GM23248 (cell line): ENCODE data around the gene YPEL3. TPM values are rescaled to one million over a fixed set of nuclear protein-coding genes. Genes with fewer than 3 reads are reported as not detected.

Experiments
- DNase-seq: peaks from one replicate; pipeline ENCODE4 v3.0.0-alpha.2; 2015
- H2AFZ ChIP-seq: fragments of 200-600 bp; sonication (generic); 2 replicates; pipeline ENCODE4 v1.6.1; 2016; ENCODE audit warnings: antibody characterized with exemption
- H3F3A ChIP-seq: fragments of 200-600 bp; sonication (generic); 2 replicates; pipeline ENCODE4 v1.6.1; 2016; ENCODE audit warnings: mild to moderate bottlenecking, antibody characterized with exemption, mixed run types; ENCODE audit not compliant: insufficient read depth
- H3K27ac ChIP-seq: fragments of 200-600 bp; sonication (generic); 2 replicates; pipeline ENCODE4 v1.5.1; 2016; ENCODE audit warnings: mild to moderate bottlenecking
- H3K27me3 ChIP-seq: fragments of 200-600 bp; sonication (generic); replicated peaks from 2 replicates; pipeline ENCODE4 v1.6.1; 2016; ENCODE audit warnings: mild to moderate bottlenecking; ENCODE audit not compliant: insufficient read depth
- H3K36me3 ChIP-seq: fragments of 200-600 bp; sonication (generic); 2 replicates; pipeline ENCODE4 v1.6.1; 2016; ENCODE audit warnings: low read depth, mild to moderate bottlenecking
- H3K4me1 ChIP-seq: fragments of 200-600 bp; sonication (generic); 2 replicates; pipeline ENCODE4 v1.6.1; 2016; ENCODE audit warnings: mild to moderate bottlenecking; ENCODE audit not compliant: insufficient read depth
- H3K4me2 ChIP-seq: fragments of 200-600 bp; sonication (generic); one replicate; pipeline ENCODE4 v1.6.1; 2016; ENCODE audit warnings: mild to moderate bottlenecking; ENCODE audit not compliant: unreplicated experiment
- H3K4me3 ChIP-seq: fragments of 200-600 bp; sonication (generic); 2 replicates; pipeline ENCODE4 v1.5.1; 2016; ENCODE audit warnings: mild to moderate bottlenecking
- H3K79me2 ChIP-seq: fragments of 200-600 bp; sonication (generic); 2 replicates; pipeline ENCODE4 v1.6.1; 2016; ENCODE audit warnings: mild to moderate bottlenecking; ENCODE audit not compliant: insufficient read depth
- H3K9ac ChIP-seq: fragments of 200-600 bp; sonication (generic); 2 replicates; pipeline ENCODE4 v1.6.1; 2016; ENCODE audit warnings: mild to moderate bottlenecking
- H3K9me2 ChIP-seq: fragments of 200-600 bp; sonication (generic); 2 replicates; pipeline ENCODE4 v1.6.1; 2016; ENCODE audit warnings: mixed run types, mild to moderate bottlenecking, moderate library complexity; ENCODE audit not compliant: insufficient read depth
- H3K9me3 ChIP-seq: fragments of 200-600 bp; sonication (generic); one replicate; pipeline ENCODE4 v1.6.1; 2017; ENCODE audit warnings: low read depth
- H4K20me1 ChIP-seq: fragments of 200-600 bp; sonication (generic); 2 replicates; pipeline ENCODE4 v1.6.0; 2016; ENCODE audit not compliant: insufficient read depth
- EZH2 ChIP-seq: fragments of 200-600 bp; sonication (generic); IDR thresholded peaks from 2 replicates; pipeline ENCODE4 v1.6.1; 2018; ENCODE audit warnings: antibody characterized with exemption, mild to moderate bottlenecking; ENCODE audit not compliant: insufficient read depth, poor library complexity, severe bottlenecking
- EZH2phosphoT487 ChIP-seq: fragments of 200-600 bp; sonication (generic); IDR thresholded peaks from 2 replicates; pipeline ENCODE4 v1.6.1; 2018; ENCODE audit warnings: antibody characterized with exemption, moderate library complexity, mild to moderate bottlenecking, low read depth; ENCODE audit not compliant: insufficient read depth
- WGBS, 2 experiments: methylation state at CpG; one replicate each; pipeline ENCODE4 v1.1.6; 2015 to 2017; ENCODE audit warnings: low lambda C conversion rate in 2 of 2, low coverage in 1 of 2; ENCODE audit errors: missing lambda C conversion rate in 2 of 2; 5-methylcytosine and 5-hydroxymethylcytosine counted together
- in situ Hi-C: fragments of 300-500 bp; cut with MboI; formaldehyde crosslinking; loops from 2 replicates; pipeline ENCODE4 v1.15.0; 2020
- polyA plus RNA-seq: library from polyadenylated mRNA; unstranded; fragments of >200 nt; fragmentation: Nextera tagmentation; extraction: Ambion mirVana; gene quantifications from 2 replicates; pipeline ENCODE4 v1.2.1, GENCODE V29; 2016
- total RNA-seq: library from RNA; depleted of rRNA; stranded (reverse); fragments of >200 nt; shearing (Covaris generic); gene quantifications from 2 replicates; pipeline ENCODE4 v1.2.3, GENCODE V29; 2014

Gene YPEL3
- total and polyA plus RNA-seq, 2 experiments from 2014 or later, result 100.0 to 200 TPM

GRCh38 chr16:30108059-30108850 is 12.2 kb upstream of the YPEL3 start:
- no peaks in the 10 kb centered on the region; the same call in 1 of the 2 replicates for H3K36me3 ChIP-seq
- WGBS, 2 experiments, result 93 to 94% methylated on average over 14 to 15 of the region's 15 CpGs

GRCh38 chr16:30104492-30104891 is 8.5 kb upstream of the YPEL3 start:
- H3K9me2 ChIP-seq, result no peaks in the 10 kb centered on the region
- no peak overlapping the region for H3K4me2 ChIP-seq
- in situ Hi-C loops, result loop anchor here (25.0 kb wide), 1 partner anchor 308 kb away; the partner anchor contains the start of gene ZNF771
- H4K20me1 ChIP-seq, result no peaks in the 10 kb centered on the region
- H3K4me3 ChIP-seq, result no peak overlapping the region
- no peak overlapping the region for H3K27ac ChIP-seq
- H3K4me1 ChIP-seq, result no peaks in the 10 kb centered on the region
- H3K9me3 ChIP-seq, result no peaks in the 10 kb centered on the region
- H3K79me2 ChIP-seq, result no peaks in the 10 kb centered on the region
- no peak overlapping the region for H2AFZ ChIP-seq
- no peak for DNase-seq
- no peaks in the 10 kb centered on the region; the same call in 1 of the 2 replicates for H3K36me3 ChIP-seq
- H3F3A ChIP-seq, result no peaks in the 10 kb centered on the region
- no peak for TF ChIP-seq EZH2phosphoT487
- no peak for TF ChIP-seq EZH2
- 90 to 92% methylated on average over 6 of the region's 6 CpGs for WGBS, 2 experiments
- no peaks in the 10 kb centered on the region for H3K27me3 ChIP-seq
- no peak overlapping the region for H3K9ac ChIP-seq

More at GRCh38 chr16:30108059-30108850, 12.2 kb upstream of the YPEL3 start:
- no peaks in the 10 kb centered on the region for H3K27me3 ChIP-seq
- peaks cover 2% of the 10 kb centered on the region for H3K4me1 ChIP-seq
- TF ChIP-seq EZH2, result no peak
- TF ChIP-seq EZH2phosphoT487, result no peak
- no peak overlapping the region for H3K27ac ChIP-seq
- in situ Hi-C loops, result loop anchor here (25.0 kb wide), 1 partner anchor 304 kb away; the partner anchor contains the start of gene ZNF771
- H3K9me3 ChIP-seq, result no peaks in the 10 kb centered on the region
- no peaks in the 10 kb centered on the region for H3K79me2 ChIP-seq
- no peak overlapping the region for H3K4me3 ChIP-seq
- H3K9me2 ChIP-seq, result no peaks in the 10 kb centered on the region
- no peaks in the 10 kb centered on the region for H4K20me1 ChIP-seq
- H3K9ac ChIP-seq, result no peak overlapping the region
- H3F3A ChIP-seq, result no peaks in the 10 kb centered on the region
- no peak overlapping the region for H3K4me2 ChIP-seq
- H2AFZ ChIP-seq, result no peak overlapping the region
- no peak for DNase-seq

GRCh38 chr16:30104090-30104489 is 8.1 kb upstream of the YPEL3 start:
- TF ChIP-seq EZH2 (no peak), EZH2phosphoT487 (no peak)
- Histone ChIP-seq H3K4me2 (no peak overlapping the region), H3K9me3 (no peaks in the 10 kb centered on the region), H3K9me2 (no peaks in the 10 kb centered on the region), H3K36me3 (no peaks in the 10 kb centered on the region; the same call in 1 of the 2 replicates), H3F3A (no peaks in the 10 kb centered on the region), H3K79me2 (no peaks in the 10 kb centered on the region), H4K20me1 (no peaks in the 10 kb centered on the region), H3K4me1 (no peaks in the 10 kb centered on the region), H2AFZ (no peak overlapping the region), H3K27me3 (no peaks in the 10 kb centered on the region), H3K4me3 (no peak overlapping the region), H3K27ac (no peak overlapping the region), H3K9ac (no peak overlapping the region)
- 80 to 81% methylated on average over 4 of the region's 4 CpGs for WGBS, 2 experiments
- no peak for DNase-seq
- in situ Hi-C loops, result loop anchor here (25.0 kb wide), 1 partner anchor 308 kb away; the partner anchor contains the start of gene ZNF771

- 0 out of 2 replicates have a peak, but pooled peaks cover 3% of the 10 kb centered on the region for H3K4me1 ChIP-seq
- peaks cover 10% of the 10 kb centered on the region for H3K36me3 ChIP-seq
- peak overlapping the region; percentile 91 for H3K9ac ChIP-seq
- H3K4me3 ChIP-seq, result peak overlapping the region; percentile 91; the same call in 1 of the 2 replicates
- no peaks in the 10 kb centered on the region for H3K27me3 ChIP-seq
- peak overlapping the region; percentile 39 for H3K4me2 ChIP-seq
- no peaks in the 10 kb centered on the region for H3K9me2 ChIP-seq
- TF ChIP-seq EZH2phosphoT487, result no peak
- TF ChIP-seq EZH2, result no peak
- H3K79me2 ChIP-seq, result peaks cover 21% of the 10 kb centered on the region
- DNase-seq, result no peak
- WGBS, 2 experiments, result 97 to 98% methylated on average over 18 of the region's 18 CpGs
- no peaks in the 10 kb centered on the region for H4K20me1 ChIP-seq
- in situ Hi-C loops, result no loop called here
- H3K27ac ChIP-seq, result peak overlapping the region; percentile 64
- peaks cover 23% of the 10 kb centered on the region; the same call in 1 of the 2 replicates for H3F3A ChIP-seq
- H2AFZ ChIP-seq, result peak overlapping the region; percentile 85
- no peaks in the 10 kb centered on the region for H3K9me3 ChIP-seq
These were observed 1.0 kb upstream of the YPEL3 start for GRCh38 chr16:30096862-30097563.
